ENCODE measurements around the gene STARD9.

STARD9 gene

GRCh38 chr15:42621386-42621785 lies 46.0 kb downstream of the STARD9 start:
- H3K4me1 ChIP-seq (ENCODE audit: insufficient read depth, low read length): peaks cover 10% of the 10 kb centered on the region
- no peaks in the 10 kb centered on the region for H3K9me3 ChIP-seq (ENCODE audit: low read length)
- peaks cover 6% of the 10 kb centered on the region for H3K36me3 ChIP-seq (ENCODE audit: insufficient read depth, low read length)
- H3K4me3 ChIP-seq (ENCODE audit: low read length): no peak overlapping the region
- H3K27me3 ChIP-seq (ENCODE audit: insufficient read depth, low read length): no peaks in the 10 kb centered on the region
- no peak overlapping the region for H2AFZ ChIP-seq (ENCODE audit: low read depth, low read length)

GRCh38 chr15:42621996-42622925 lies 46.9 kb downstream of the STARD9 start:
- Histone ChIP-seq H3K9me3 (ENCODE audit: low read length) (no peaks in the 10 kb centered on the region), H3K4me1 (ENCODE audit: insufficient read depth, low read length) (peaks cover 10% of the 10 kb centered on the region), H2AFZ (ENCODE audit: low read depth, low read length) (no peak overlapping the region)

GRCh38 chr15:42623951-42624350 lies 48.5 kb downstream of the STARD9 start:
- no peak overlapping the region for H2AFZ ChIP-seq (ENCODE audit: low read depth, low read length)
- peaks cover 2% of the 10 kb centered on the region for H3K9me3 ChIP-seq (ENCODE audit: low read length)
- H3K4me3 ChIP-seq (ENCODE audit: low read length): no peak overlapping the region
- H3K36me3 ChIP-seq (ENCODE audit: insufficient read depth, low read length): no peaks in the 10 kb centered on the region
- no peaks in the 10 kb centered on the region for H3K27me3 ChIP-seq (ENCODE audit: insufficient read depth, low read length)
- peaks cover 7% of the 10 kb centered on the region for H3K4me1 ChIP-seq (ENCODE audit: insufficient read depth, low read length)

More at GRCh38 chr15:42621996-42622925, 46.9 kb downstream of the STARD9 start:
- no peaks in the 10 kb centered on the region for H3K27me3 ChIP-seq (ENCODE audit: insufficient read depth, low read length)
- no peak overlapping the region for H3K4me3 ChIP-seq (ENCODE audit: low read length)
- H3K36me3 ChIP-seq (ENCODE audit: insufficient read depth, low read length): peaks cover 6% of the 10 kb centered on the region

GRCh38 chr15:42627485-42627884 lies 52.1 kb downstream of the STARD9 start:
- Histone ChIP-seq H3K4me1 (ENCODE audit: insufficient read depth, low read length) (no peaks in the 10 kb centered on the region), H2AFZ (ENCODE audit: low read depth, low read length) (no peak overlapping the region), H3K36me3 (ENCODE audit: insufficient read depth, low read length) (no peaks in the 10 kb centered on the region), H3K27me3 (ENCODE audit: insufficient read depth, low read length) (no peaks in the 10 kb centered on the region), H3K4me3 (ENCODE audit: low read length) (no peak overlapping the region), H3K9me3 (ENCODE audit: low read length) (peaks cover 2% of the 10 kb centered on the region)

- no peak overlapping the region for H2AFZ ChIP-seq (ENCODE audit: low read depth, low read length)
- H3K9me3 ChIP-seq (ENCODE audit: low read length): peaks cover 2% of the 10 kb centered on the region
- no peaks in the 10 kb centered on the region for H3K27me3 ChIP-seq (ENCODE audit: insufficient read depth, low read length)
- H3K4me3 ChIP-seq (ENCODE audit: low read length): no peak overlapping the region
- no peaks in the 10 kb centered on the region for H3K4me1 ChIP-seq (ENCODE audit: insufficient read depth, low read length)
- H3K36me3 ChIP-seq (ENCODE audit: insufficient read depth, low read length): no peaks in the 10 kb centered on the region
Measured at GRCh38 chr15:42628761-42629160, 53.4 kb downstream of the STARD9 start.

- Histone ChIP-seq H3K36me3 (ENCODE audit: insufficient read depth, low read length) (peaks cover 10% of the 10 kb centered on the region), H3K4me3 (ENCODE audit: low read length) (no peak overlapping the region), H2AFZ (ENCODE audit: low read depth, low read length) (no peak overlapping the region), H3K9me3 (ENCODE audit: low read length) (peaks cover 2% of the 10 kb centered on the region), H3K4me1 (ENCODE audit: insufficient read depth, low read length) (no peaks in the 10 kb centered on the region), H3K27me3 (ENCODE audit: insufficient read depth, low read length) (no peaks in the 10 kb centered on the region)
Measured at GRCh38 chr15:42632105-42632675, 56.8 kb downstream of the STARD9 start.

- Histone ChIP-seq H3K4me3 (ENCODE audit: low read length) (no peak overlapping the region), H3K36me3 (ENCODE audit: insufficient read depth, low read length) (peaks cover 45% of the 10 kb centered on the region), H2AFZ (ENCODE audit: low read depth, low read length) (no peak overlapping the region), H3K27me3 (ENCODE audit: insufficient read depth, low read length) (no peaks in the 10 kb centered on the region), H3K4me1 (ENCODE audit: insufficient read depth, low read length) (no peaks in the 10 kb centered on the region), H3K9me3 (ENCODE audit: low read length) (no peaks in the 10 kb centered on the region)
Measured at GRCh38 chr15:42640109-42640508, 64.7 kb downstream of the STARD9 start.

GRCh38 chr15:42650208-42651066 lies 75.0 kb downstream of the STARD9 start:
- no peak overlapping the region for H2AFZ ChIP-seq (ENCODE audit: low read depth, low read length)
- H3K9me3 ChIP-seq (ENCODE audit: low read length): no peaks in the 10 kb centered on the region
- no peaks in the 10 kb centered on the region for H3K27me3 ChIP-seq (ENCODE audit: insufficient read depth, low read length)
- no peak overlapping the region for H3K4me3 ChIP-seq (ENCODE audit: low read length)
- H3K36me3 ChIP-seq (ENCODE audit: insufficient read depth, low read length): peaks cover 25% of the 10 kb centered on the region
- no peaks in the 10 kb centered on the region for H3K4me1 ChIP-seq (ENCODE audit: insufficient read depth, low read length)

GRCh38 chr15:42665827-42666226 lies 90.4 kb downstream of the STARD9 start:
- Histone ChIP-seq H3K27me3 (ENCODE audit: insufficient read depth, low read length) (no peaks in the 10 kb centered on the region), H3K4me1 (ENCODE audit: insufficient read depth, low read length) (no peaks in the 10 kb centered on the region), H3K4me3 (ENCODE audit: low read length) (no peak overlapping the region), H3K9me3 (ENCODE audit: low read length) (no peaks in the 10 kb centered on the region), H2AFZ (ENCODE audit: low read depth, low read length) (no peak overlapping the region), H3K36me3 (ENCODE audit: insufficient read depth, low read length) (peaks cover 47% of the 10 kb centered on the region)

GRCh38 chr15:42667855-42668254 lies 92.4 kb downstream of the STARD9 start:
- H3K9me3 ChIP-seq (ENCODE audit: low read length): no peaks in the 10 kb centered on the region
- no peaks in the 10 kb centered on the region for H3K4me1 ChIP-seq (ENCODE audit: insufficient read depth, low read length)
- peaks cover 49% of the 10 kb centered on the region for H3K36me3 ChIP-seq (ENCODE audit: insufficient read depth, low read length)
- no peak overlapping the region for H2AFZ ChIP-seq (ENCODE audit: low read depth, low read length)
- H3K27me3 ChIP-seq (ENCODE audit: insufficient read depth, low read length): no peaks in the 10 kb centered on the region
- H3K4me3 ChIP-seq (ENCODE audit: low read length): no peak overlapping the region

- H3K36me3 ChIP-seq (ENCODE audit: insufficient read depth, low read length): peaks cover 46% of the 10 kb centered on the region
- H3K4me1 ChIP-seq (ENCODE audit: insufficient read depth, low read length): no peaks in the 10 kb centered on the region
Measured at GRCh38 chr15:42670451-42670850, 95.0 kb downstream of the STARD9 start.

GRCh38 chr15:42672444-42672843 lies 97.0 kb downstream of the STARD9 start:
- Histone ChIP-seq H3K27me3 (ENCODE audit: insufficient read depth, low read length) (no peaks in the 10 kb centered on the region), H3K4me1 (ENCODE audit: insufficient read depth, low read length) (no peaks in the 10 kb centered on the region), H2AFZ (ENCODE audit: low read depth, low read length) (no peak overlapping the region), H3K4me3 (ENCODE audit: low read length) (no peak overlapping the region), H3K9me3 (ENCODE audit: low read length) (no peaks in the 10 kb centered on the region), H3K36me3 (ENCODE audit: insufficient read depth, low read length) (peaks cover 54% of the 10 kb centered on the region)

More at GRCh38 chr15:42670451-42670850, 95.0 kb downstream of the STARD9 start:
- Histone ChIP-seq H2AFZ (ENCODE audit: low read depth, low read length) (no peak overlapping the region), H3K9me3 (ENCODE audit: low read length) (no peaks in the 10 kb centered on the region), H3K27me3 (ENCODE audit: insufficient read depth, low read length) (no peaks in the 10 kb centered on the region), H3K4me3 (ENCODE audit: low read length) (no peak overlapping the region)

- no peaks in the 10 kb centered on the region for H3K4me1 ChIP-seq (ENCODE audit: insufficient read depth, low read length)
- H3K9me3 ChIP-seq (ENCODE audit: low read length): no peaks in the 10 kb centered on the region
- H3K4me3 ChIP-seq (ENCODE audit: low read length): no peak overlapping the region
- peaks cover 63% of the 10 kb centered on the region for H3K36me3 ChIP-seq (ENCODE audit: insufficient read depth, low read length)
- H2AFZ ChIP-seq (ENCODE audit: low read depth, low read length): no peak overlapping the region
- H3K27me3 ChIP-seq (ENCODE audit: insufficient read depth, low read length): no peaks in the 10 kb centered on the region
Measured at GRCh38 chr15:42674472-42674871, 99.1 kb downstream of the STARD9 start.
